A673 (cell line): ENCODE results near the gene PRKG1.

Source experiments
- EZH2 ChIP-seq: fragments of 200-600 bp; sonication (generic); IDR thresholded peaks from 2 replicates; pipeline ENCODE4 v1.6.1; 2017; ENCODE audit warnings: borderline replicate concordance, low read depth, mild to moderate bottlenecking, mixed read lengths, antibody characterized with exemption, low read length; ENCODE audit not compliant: poor library complexity, severe bottlenecking
- TF ChIP-seq, protein P1 (sequence below): fragments of 300-800, 200-600 bp; sonication (generic); conservative IDR thresholded peaks from 2 replicates; pipeline ENCODE4 v1.5.1; 2017; ENCODE audit warnings: low read depth, mild to moderate bottlenecking, antibody characterized with exemption, low read length, moderate library complexity, mixed read lengths

DNA sequence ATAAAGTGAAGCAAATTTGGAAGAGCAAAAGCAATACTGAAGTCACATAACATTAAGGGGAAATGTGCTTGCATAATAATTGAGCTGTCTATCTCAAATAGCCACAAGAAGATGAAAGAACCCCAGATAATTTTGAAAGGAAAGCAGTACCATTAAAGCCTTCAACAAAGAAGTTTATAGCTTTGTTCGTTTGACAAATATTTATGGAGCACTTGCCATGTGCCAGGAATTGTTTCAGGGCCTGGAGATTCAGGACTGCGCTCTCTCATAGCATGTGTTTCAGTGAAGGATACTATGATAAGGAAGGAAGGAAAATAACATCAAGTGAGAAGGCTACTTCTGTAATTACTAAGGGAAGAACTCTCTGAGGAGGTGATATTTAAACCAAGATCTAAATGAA is 837.4 kb downstream of the PRKG1 start:
- TF ChIP-seq, protein P1, sequence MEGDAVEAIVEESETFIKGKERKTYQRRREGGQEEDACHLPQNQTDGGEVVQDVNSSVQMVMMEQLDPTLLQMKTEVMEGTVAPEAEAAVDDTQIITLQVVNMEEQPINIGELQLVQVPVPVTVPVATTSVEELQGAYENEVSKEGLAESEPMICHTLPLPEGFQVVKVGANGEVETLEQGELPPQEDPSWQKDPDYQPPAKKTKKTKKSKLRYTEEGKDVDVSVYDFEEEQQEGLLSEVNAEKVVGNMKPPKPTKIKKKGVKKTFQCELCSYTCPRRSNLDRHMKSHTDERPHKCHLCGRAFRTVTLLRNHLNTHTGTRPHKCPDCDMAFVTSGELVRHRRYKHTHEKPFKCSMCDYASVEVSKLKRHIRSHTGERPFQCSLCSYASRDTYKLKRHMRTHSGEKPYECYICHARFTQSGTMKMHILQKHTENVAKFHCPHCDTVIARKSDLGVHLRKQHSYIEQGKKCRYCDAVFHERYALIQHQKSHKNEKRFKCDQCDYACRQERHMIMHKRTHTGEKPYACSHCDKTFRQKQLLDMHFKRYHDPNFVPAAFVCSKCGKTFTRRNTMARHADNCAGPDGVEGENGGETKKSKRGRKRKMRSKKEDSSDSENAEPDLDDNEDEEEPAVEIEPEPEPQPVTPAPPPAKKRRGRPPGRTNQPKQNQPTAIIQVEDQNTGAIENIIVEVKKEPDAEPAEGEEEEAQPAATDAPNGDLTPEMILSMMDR: no peak
- no peak for TF ChIP-seq EZH2
